ENCODE data around the gene ADAMTSL2.

DNA sequence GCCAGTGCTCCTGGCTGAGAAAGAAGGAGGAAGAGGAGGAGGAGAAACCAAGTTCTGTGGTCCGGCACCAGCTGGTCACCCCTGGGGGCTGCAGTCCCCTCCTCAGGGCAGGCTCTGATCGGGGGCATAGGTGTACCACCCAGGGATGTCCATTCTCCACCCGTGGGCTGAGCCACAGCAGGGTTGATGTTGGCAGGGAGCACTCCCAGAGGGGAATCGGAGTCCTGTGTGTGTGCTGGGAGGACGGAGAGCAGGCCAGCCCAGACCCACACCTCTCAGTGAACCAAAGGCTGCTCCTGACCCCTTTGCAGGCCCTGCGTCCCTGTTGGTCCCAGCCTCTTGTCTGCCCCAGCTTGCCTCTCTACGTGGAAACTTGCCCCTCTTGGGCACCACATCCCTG, 4.6 kb upstream of the ADAMTSL2 start:
- TF ChIP-seq CTCF (IDR thresholded peaks at IDR 0.05) (no peak), POLR2A (IDR thresholded peaks at IDR 0.05; ENCODE audit: low read depth) (no peak), POLR2AphosphoS5 (IDR thresholded peaks at IDR 0.05) (no peak), EP300 (IDR thresholded peaks at IDR 0.05) (no peak)
